Activated CD8-positive, alpha-beta memory T cell treated with anti-CD3 and anti-CD28 coated beads for 1 hour (primary cell): ENCODE measurements around the gene ABCA2.

Experiments used
- DNase-seq, 2 donors: peaks; one replicate each; pipeline ENCODE4 v3.0.0-alpha.2; 2020; ENCODE audit warnings: low read depth in 1 of 2; ENCODE audit errors: extremely low read depth in 1 of 2

The ABCA2 gene

DNA sequence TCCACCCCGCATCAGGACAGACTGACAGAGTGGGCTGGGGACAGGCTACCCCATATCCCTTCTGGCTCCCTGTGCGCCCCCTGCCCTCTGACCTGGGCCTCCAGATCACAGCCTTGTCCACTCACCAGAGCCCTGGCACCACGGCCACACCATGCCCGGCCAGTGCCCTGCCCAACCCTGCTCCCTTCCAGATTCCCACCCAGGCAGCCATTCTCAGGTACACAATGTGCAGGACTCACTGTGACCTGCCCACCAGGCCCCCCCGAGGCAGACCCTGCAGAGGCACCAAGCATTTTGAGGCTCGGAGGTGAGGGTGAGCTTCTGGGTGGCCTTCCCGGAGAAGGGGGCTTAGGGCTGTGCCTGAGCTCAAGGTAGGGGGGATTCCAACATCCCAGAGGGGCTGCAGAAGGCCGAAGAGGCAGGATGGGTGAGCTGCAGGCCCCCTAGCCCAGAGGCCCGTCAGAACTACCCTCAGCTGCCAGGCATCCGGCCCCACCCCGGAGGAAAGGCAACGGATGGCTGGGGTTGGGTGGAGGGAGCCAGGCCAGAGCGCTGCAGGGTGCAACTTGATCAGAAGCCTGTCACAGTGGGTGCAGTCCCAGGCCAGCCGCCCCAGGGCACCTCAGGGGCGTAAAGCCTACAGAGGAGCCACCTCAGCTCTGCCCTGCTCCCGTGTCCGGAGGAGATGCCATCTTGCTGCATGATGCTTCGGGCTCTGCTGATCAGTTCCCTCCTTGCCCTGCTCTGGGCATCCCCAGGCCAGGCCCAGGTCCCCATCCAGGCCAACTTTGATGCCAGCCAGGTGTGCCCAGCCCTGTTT lies 45.6 kb downstream of the ABCA2 start, which contains the start of gene LCNL1:
LCNL1 (plus strand) TSS at position 762 of the 820 bp plus-strand sequence. CDS start 594 bp downstream, outside the sequence.
- no peak for DNase-seq

- DNase-seq = no peak
Observed at GRCh38 chr9:136981588-136982231, 46.3 kb downstream of the ABCA2 start.

- DNase-seq = no peak
Observed at GRCh38 chr9:136980669-136981478, 47.2 kb downstream of the ABCA2 start.

- DNase-seq = no peak
Observed at GRCh38 chr9:136979769-136980587, 48.1 kb downstream of the ABCA2 start.

DNA sequence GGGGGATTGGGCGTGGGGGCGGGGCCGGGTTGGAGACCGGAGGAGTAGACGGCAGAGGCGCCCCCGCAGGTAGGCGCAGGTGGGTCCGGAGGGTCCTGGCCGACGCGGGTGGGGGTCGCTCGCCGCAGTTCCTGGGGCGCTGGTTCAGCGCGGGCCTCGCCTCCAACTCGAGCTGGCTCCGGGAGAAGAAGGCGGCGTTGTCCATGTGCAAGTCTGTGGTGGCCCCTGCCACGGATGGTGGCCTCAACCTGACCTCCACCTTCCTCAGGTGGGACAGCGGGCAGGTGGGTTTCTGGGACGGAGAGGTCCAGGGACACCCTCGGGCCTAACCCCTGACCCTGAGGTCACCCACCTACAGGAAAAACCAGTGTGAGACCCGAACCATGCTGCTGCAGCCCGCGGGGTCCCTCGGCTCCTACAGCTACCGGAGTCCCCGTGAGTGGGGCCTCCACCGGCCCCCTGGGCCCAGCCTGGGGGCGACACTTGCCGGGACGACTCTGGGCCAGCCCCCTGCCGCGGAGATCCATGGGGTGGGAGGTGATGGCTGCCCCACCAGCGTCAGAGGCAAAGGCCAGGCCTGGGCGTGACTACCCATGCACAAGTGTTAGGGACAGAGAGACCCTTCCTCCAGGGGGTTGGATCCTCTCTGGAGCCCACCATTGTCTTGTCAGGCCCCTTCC lies 49.0 kb downstream of the ABCA2 start:
- DNase-seq = no peak

DNA sequence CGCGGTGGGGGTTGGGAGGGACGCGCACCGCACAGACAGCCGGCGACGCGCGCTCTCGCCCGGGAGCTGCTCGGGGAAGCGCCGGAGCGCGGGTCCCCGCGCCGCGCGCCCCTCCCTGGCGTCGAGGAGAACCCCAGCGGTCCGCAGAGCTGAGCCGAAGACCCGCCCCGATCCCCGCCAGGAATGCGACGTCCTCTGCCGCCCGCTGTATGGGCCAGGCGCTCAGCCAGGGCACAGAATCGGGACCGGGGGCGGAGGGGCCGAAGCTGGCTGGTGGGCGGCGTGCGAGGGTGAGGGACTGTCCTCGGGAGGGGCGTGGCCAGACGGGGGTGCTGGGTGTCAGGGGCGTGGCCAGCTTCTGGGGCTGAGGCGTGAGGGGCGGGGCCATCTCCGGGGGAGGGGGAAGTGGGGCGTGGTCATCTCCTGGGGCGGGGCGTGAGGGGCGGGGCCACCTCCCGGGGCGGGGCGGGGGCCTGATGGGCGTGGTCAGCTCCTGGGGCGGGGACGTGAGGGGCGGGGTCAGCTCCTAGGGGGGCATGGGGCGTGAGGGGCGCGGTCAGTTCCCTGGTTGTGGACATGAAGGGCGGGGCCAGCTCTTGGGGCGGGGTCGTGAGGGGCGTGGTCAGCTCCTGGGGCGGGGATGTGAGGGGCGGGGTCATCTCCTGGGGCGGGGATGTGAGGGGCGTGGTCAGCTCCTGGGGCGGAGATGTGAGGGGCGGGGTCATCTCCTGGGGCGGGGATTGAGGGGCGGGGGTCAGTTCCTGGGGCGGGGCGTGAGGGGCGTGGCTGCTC lies 49.8 kb downstream of the ABCA2 start:
- DNase-seq = peak; percentile 44 to 67

DNA sequence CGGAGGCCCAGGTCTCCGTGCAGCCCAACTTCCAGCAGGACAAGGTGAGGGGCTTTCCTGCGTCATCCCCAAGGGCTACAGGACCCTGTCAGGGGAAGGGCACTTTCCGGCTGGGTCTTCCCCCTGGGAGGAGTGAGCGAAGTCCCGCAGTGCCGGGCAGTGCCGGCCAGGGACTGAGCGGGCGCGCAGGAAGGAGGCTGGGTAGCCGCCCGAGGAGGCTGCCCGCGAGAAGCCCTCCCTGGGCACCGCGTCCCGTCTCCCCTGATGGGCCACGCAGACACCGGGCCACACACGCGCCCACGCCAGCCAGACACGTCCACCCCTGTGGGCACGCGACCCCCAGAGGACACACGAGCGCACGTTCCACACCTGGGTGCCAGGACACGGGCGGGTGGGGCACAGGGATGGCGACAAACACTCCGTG lies 50.4 kb downstream of the ABCA2 start:
- DNase-seq = no peak

DNA sequence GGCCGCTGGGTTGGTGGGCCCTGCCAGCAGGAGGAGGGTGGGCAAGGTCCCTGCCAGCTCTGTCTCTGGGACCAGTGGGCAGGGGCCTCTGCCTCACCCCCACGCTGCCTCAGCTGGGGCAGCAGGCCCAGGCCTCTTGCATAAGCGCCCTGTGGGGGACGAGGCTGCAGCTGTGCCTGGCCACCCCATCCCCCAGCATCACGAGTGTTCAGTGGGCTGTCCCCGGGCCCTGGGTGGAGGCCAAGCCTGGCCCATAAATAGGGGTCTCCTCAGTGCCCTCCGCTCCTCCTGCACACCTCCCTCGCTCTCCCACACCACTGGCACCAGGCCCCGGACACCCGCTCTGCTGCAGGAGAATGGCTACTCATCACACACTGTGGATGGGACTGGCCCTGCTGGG lies 50.8 kb downstream of the ABCA2 start, which contains the start of gene PTGDS:
PTGDS (plus strand) TSS at position 282 of the 400 bp plus-strand sequence; CDS start at position 357, 75 bp downstream.
- no peak for DNase-seq

DNA sequence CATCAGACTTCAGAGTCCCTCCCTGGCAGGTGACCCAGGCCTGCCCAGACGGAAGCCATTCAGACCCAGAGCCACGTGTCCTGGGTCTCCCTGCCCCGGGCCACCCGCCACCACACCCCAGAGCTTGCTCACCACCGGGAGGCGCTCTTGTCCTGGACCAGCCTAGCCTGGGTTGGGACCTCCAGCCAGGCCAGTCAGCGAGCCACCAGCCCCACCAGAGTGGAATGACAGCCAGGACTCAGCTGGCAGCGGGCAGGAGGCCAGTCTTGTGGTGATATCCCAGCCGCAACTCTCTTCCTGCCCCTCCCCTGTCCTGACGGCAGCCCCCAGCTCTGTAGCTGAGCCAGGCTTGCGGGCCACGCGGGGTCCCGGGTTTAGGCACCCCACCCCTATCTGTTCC lies 52.4 kb downstream of the ABCA2 start:
- no peak for DNase-seq

DNA sequence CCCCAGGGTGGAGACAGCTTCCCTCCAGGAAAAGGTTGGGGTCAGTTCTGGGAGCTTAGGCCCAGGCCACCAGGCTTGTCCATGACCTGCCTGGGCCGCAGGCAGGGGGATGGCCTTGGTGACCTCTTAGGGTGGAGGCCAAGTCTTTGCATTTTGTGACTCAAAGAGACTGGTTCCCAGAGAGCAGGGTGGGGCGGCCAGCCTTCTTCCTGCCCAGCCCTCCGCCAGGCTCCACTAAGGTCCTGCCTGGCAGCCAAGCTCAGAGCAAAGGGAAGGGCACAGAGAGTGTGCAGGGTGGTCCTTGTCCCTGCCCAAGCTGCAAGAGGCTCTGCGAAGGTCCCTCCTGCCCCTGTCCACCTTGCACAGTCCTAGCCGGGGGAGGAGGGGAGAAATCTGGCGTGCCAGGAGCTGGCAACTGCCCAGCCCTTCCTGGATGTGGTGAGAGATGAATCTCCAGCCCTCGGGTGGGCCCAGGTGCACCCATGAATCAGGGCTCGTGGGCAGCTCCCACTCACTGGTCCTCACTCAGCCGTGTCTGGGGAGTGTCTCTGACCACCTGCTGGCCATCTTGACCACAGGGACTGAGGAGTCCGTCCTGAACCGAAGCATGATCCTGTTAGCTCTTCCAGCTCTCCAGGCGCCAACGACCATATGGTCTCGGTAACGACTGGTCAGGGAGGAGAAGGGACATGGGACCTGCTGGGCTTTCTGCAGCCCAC lies 53.1 kb downstream of the ABCA2 start:
- DNase-seq = no peak

DNA sequence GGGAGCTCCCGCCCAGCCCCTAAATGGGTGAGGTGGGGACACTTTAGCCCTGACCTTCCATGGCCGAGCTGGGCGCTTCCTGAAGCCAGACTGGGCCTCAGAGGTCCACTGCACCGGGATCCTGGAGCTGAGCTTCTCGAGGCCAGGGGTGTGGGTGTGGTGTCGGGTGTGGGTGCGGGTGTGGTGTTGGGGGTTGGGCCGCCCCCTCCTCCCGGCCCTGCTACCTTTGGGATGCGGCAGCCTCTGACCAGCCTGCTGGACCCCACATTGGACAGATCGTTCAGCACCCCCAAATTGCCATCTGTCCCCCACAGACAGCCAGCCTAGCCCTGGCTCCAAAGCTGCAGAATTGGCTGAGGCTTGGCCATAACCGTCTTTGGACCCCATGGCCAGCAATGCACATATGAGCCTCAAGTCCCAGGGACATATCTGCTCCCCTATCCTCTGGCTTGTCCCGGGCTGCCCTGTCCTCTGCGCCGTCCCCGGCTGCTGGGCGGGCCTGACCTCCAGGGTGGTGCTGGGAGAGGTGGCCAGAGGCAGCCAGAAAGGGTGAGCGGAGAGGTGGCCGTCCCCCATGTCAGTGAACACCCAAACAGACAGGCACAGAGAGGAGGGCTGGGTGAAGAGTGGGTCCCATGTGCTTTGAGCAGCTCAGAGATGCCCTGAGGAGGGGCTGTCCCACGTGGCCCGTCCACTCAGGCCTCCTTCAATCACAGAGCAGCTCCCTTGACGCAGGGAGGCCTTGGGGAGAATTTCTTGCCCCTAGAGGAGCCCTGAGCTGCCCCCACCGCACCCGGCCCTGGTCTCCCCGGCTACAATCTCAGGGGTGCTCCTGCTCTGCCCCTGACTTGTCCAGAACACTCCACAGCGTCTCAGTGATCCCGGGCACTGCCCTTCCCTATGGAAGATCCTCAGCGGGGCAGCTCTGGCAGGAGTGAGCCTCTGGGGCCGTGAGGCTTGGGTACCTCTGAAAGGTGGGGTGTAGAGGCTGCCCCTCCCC lies 54.1 kb downstream of the ABCA2 start:
- no peak for DNase-seq

DNA sequence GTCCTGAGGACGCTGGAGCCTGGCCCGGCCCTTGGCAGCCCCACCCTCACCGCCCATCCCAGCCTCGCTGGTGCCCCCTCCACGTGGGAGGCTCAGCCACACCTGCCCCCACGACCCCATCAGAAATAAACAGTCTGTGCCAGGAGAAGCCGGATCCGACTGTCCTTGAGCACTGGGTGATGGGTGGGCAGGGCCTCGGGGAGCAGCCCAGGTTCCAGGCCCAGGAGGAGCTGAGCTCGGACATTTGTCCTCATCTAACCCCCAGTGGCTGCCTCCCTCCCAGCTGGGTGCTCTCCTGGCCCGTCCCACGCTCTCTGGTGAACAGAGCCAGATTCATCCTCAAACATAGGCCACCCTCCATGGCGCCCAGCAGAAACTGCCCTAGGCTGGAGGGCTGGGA lies 55.3 kb downstream of the ABCA2 start:
- no peak for DNase-seq

DNA sequence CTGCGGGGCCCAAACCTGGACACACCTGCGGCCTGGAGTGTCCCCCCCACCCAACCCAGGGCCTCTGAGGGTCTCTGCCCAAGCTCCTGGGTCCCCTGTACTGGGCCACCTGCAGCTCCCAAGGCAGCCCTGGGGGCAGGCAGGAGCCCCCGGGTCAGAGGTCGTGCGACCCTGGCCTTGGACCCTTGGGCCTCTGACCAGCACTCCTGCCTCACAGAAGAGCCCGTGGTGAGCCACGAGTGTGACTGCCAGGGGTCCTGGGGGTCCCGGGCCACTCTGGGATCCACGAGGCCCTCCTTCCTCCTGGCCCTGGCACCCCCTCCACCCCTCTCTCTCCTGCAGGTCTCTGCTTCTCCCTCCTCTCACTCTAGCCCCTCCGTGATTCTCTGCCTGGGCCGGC lies 55.7 kb downstream of the ABCA2 start:
- no peak for DNase-seq

- no peak for DNase-seq
Observed at GRCh38 chr9:136971746-136972145, 56.3 kb downstream of the ABCA2 start.

DNA sequence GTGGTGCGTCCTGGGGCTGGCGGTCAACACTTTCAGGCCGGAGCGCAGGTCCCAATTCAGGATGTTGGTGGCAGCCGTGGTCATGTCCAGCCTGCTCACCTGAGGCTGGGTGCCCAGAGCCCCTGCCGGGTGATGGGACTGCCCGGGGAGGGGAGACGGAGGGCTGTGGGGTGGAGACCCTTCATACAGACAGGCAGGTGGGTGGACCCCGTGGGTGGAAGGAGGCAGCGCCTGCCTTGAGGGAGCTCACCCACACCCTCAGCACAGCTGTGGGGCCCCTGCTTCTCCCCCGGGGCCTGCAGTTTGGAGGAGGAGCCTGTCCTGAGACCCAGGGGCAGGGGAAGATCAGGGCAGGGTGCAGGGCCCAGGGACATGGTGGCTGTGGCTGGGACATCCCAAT lies 57.7 kb downstream of the ABCA2 start:
- DNase-seq = no peak

- DNase-seq = no peak
Observed at GRCh38 chr9:136969774-136970173, 58.3 kb downstream of the ABCA2 start.

GRCh38 chr9:136969150-136969549 lies 58.9 kb downstream of the ABCA2 start:
- no peak for DNase-seq
